ENCODE results near the gene ZSWIM5.

- TF ChIP-seq, protein P1, sequence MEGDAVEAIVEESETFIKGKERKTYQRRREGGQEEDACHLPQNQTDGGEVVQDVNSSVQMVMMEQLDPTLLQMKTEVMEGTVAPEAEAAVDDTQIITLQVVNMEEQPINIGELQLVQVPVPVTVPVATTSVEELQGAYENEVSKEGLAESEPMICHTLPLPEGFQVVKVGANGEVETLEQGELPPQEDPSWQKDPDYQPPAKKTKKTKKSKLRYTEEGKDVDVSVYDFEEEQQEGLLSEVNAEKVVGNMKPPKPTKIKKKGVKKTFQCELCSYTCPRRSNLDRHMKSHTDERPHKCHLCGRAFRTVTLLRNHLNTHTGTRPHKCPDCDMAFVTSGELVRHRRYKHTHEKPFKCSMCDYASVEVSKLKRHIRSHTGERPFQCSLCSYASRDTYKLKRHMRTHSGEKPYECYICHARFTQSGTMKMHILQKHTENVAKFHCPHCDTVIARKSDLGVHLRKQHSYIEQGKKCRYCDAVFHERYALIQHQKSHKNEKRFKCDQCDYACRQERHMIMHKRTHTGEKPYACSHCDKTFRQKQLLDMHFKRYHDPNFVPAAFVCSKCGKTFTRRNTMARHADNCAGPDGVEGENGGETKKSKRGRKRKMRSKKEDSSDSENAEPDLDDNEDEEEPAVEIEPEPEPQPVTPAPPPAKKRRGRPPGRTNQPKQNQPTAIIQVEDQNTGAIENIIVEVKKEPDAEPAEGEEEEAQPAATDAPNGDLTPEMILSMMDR (IDR thresholded peaks at IDR 0.05) = no peak
- TF ChIP-seq POLR2A (IDR thresholded peaks at IDR 0.05) = no peak
Observed at GRCh38 chr1:45141247-45142003, 65.0 kb downstream of the ZSWIM5 start.

Measured in breast epithelium (tissue), 3 donors.